Activated naive CD4-positive, alpha-beta T cell treated with anti-CD3 and anti-CD28 coated beads, Interleukin-2, amount 50 U/mL, for 24 hours (primary cell): ENCODE results near the gene CARD9.

Experiments
- H3K27ac Mint-ChIP-seq: one replicate; pipeline ENCODE4 v1.8.0; 2021; ENCODE audit warnings: mild to moderate bottlenecking, mixed read lengths
- H3K27me3 Mint-ChIP-seq: one replicate; pipeline ENCODE4 v1.8.0; 2021; ENCODE audit warnings: mixed read lengths
- H3K36me3 Mint-ChIP-seq: one replicate; pipeline ENCODE4 v1.8.0; 2021; ENCODE audit warnings: mixed read lengths
- H3K4me1 Mint-ChIP-seq: one replicate; pipeline ENCODE4 v1.8.0; 2021; ENCODE audit warnings: mixed read lengths
- H3K4me3 Mint-ChIP-seq: one replicate; pipeline ENCODE4 v1.8.0; 2021; ENCODE audit warnings: mild to moderate bottlenecking, mixed read lengths
- H3K9me3 Mint-ChIP-seq: one replicate; pipeline ENCODE4 v1.8.0; 2021; ENCODE audit warnings: mixed read lengths

The CARD9 gene

DNA sequence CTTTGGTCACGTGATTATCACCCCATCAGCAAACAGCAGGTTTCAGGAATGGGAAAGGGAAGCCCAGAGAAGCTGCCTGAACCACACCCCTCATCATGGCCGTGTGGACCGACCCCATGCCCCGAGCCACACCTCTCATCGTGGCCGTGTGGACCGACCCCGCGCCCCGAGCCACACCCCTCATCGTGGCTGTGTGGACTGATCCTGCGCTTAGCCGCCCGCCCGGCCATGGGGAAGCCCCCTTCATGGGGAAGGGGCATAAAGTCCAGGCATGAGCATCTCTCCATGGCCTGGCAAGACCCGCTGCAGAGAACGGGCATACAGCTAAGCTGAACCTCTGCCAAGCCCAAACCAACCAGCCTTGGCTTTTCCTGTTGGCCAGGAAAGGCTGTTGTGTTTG is 20.1 kb upstream of the CARD9 start:
- no peaks in the 10 kb centered on the region for H3K27me3 Mint-ChIP-seq
- peaks cover 13% of the 10 kb centered on the region for H3K36me3 Mint-ChIP-seq

DNA sequence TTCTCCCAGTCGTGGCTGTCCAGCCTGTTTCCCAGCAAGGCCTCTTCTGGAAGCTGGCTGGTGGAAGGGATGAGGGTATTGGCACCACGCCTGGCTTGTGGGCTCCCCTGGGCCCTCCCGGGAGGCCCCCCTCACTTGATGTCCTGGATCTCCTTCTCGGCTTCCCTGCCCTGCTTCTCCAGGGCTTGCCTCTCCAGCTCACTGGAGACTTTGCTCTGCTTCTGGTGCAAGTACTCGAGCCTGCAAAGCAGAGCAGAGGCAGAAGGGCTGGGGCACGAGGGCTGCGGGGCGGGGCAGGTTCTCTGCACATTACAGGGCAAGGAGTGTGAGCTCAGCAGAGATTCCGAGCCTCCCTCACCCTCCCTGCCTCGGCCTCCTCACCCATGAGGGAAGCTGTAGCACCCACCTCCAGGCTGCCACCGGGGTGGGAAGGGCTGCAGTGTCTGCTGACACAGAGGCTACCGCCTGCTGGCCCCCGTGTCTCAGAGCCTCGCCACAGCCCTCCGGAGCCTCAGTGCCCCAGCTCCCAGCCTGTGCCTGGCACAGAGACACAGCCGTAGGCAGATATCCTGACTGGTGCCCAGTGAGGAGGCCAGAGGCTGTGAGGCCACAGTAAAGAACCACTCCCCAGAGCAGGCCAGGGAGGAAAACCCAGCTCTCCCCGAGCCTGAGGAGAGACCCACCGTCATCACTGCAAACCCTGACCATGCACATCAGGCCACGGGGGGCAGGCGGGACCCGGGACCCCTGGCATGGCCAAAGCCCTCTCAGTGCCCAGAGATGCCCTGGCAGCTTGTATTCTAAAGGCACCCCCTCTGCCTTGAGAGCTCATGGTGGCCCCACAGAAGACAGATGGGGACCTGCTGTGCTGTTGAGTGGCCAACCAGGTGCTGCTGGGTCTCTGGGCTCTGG is 19.3 kb upstream of the CARD9 start:
- H3K4me3 Mint-ChIP-seq = no peak overlapping the region
- no peak overlapping the region for H3K27ac Mint-ChIP-seq
- no peaks in the 10 kb centered on the region for H3K27me3 Mint-ChIP-seq
- peaks cover 12% of the 10 kb centered on the region for H3K4me1 Mint-ChIP-seq
- no peaks in the 10 kb centered on the region for H3K9me3 Mint-ChIP-seq
- peaks cover 13% of the 10 kb centered on the region for H3K36me3 Mint-ChIP-seq

More for the DNA sequence above, 20.1 kb upstream of the CARD9 start:
- no peaks in the 10 kb centered on the region for H3K9me3 Mint-ChIP-seq
- H3K27ac Mint-ChIP-seq = no peak overlapping the region
- H3K4me3 Mint-ChIP-seq = no peak overlapping the region
- peaks cover 16% of the 10 kb centered on the region for H3K4me1 Mint-ChIP-seq

DNA sequence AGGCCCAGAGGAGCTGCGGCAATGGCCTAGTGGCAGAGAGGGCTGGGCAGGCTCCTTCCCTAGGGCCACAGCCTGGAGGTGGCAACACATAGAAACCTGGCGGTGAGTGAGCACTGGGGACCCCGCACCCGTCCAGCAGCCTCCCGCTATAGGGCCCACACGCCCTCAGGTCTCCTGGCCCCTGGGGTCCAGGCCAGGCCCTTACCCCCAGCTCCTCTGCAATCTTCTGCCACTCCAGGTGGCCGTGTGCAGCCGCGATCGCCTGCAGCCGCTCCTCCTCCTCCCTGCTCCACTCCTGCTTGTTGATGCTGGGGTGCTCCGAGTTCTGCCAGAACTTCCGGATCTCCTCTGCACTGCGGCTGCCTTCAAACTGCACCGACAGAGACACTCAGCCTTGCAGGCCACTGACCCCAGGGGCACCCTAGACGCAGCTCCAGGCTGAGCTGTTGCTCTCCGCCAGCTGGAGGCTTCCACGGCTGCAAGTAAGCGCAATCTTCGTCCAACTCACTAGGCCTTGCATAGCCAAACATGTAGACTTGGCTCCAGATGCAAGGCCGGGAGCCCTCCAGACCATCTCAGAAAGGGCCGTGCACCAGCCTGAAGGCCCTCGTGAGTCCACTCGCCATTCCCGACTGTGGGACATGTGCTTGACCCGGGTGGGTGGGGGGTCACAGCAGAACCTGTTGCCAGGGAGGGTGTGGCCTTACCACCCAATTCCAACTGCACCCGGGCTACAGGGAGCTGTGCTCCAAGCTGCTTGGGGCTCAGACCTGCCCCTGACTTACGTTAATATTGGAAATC is 18.5 kb upstream of the CARD9 start:
- H3K9me3 Mint-ChIP-seq = no peaks in the 10 kb centered on the region
- no peaks in the 10 kb centered on the region for H3K27me3 Mint-ChIP-seq
- no peak overlapping the region for H3K27ac Mint-ChIP-seq
- no peak overlapping the region for H3K4me3 Mint-ChIP-seq
- peaks cover 9% of the 10 kb centered on the region for H3K4me1 Mint-ChIP-seq
- peaks cover 16% of the 10 kb centered on the region for H3K36me3 Mint-ChIP-seq

DNA sequence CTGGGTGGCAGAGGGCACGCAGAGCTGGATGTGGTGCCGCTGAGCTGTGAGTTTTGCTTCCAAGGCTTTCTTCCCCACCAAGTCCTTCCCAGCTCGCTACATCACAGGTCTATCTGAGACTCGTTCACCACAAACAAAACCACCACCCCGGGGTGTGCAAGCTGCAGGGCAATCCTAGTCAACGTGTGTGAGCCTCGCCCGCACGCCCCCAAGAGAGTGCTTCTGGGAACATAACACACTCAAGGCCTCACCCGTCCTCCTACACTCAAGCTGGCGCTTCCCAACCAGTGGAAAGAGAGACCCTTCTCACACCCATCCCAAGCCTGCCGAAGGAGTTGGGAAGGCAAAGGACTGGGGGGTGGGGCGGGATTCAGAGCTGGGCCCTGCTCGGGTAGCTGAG is 15.9 kb upstream of the CARD9 start:
- peaks cover 24% of the 10 kb centered on the region for H3K36me3 Mint-ChIP-seq
- H3K27me3 Mint-ChIP-seq = no peaks in the 10 kb centered on the region
- peaks cover 23% of the 10 kb centered on the region for H3K4me1 Mint-ChIP-seq
- H3K4me3 Mint-ChIP-seq = no peak overlapping the region
- no peak overlapping the region for H3K27ac Mint-ChIP-seq
- no peaks in the 10 kb centered on the region for H3K9me3 Mint-ChIP-seq

DNA sequence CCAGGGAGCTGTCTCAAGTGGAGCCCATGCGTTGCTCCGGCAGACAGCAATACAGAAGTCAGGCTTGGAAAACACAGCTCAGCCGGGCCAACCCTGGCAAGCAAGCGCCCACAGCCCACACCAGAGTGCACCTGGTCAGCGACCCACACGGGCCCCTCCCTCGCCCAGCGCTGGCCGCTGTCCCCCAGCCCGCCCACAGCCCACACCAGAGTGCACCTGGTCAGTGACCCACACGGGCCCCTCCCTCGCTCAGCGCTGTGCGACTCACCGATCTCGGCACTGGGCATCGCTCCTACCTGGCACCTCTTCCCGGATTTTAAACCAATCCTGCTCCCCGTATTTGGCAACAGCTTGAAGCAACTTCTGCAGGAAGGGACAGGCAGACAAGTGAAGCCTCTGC is 13.7 kb upstream of the CARD9 start:
- Mint-ChIP-seq H3K4me3 (no peak overlapping the region), H3K4me1 (peaks cover 23% of the 10 kb centered on the region), H3K9me3 (no peaks in the 10 kb centered on the region), H3K36me3 (peaks cover 24% of the 10 kb centered on the region), H3K27ac (no peak overlapping the region), H3K27me3 (no peaks in the 10 kb centered on the region)

DNA sequence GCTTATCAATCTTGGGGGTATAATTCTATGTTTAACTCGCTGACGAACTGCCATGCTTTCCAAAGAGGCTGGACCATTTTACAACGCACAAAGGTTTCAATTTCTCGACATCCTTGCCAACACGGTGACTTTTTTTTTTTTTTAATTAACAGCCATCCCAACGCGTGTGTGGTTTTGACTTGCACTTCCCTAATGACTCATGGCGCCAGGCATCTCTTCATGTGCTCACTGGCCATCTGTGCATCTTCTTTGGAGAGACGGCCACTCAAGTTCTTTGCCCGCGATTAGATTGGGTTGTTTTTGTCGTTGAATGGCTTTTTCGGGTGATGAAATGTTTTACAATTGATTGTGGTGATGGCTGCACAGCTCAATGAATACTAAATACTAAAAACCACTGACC is 12.5 kb upstream of the CARD9 start:
- peaks cover 19% of the 10 kb centered on the region for H3K36me3 Mint-ChIP-seq
- H3K9me3 Mint-ChIP-seq = no peaks in the 10 kb centered on the region
- no peak overlapping the region for H3K27ac Mint-ChIP-seq
- peaks cover 18% of the 10 kb centered on the region for H3K4me1 Mint-ChIP-seq
- H3K4me3 Mint-ChIP-seq = no peak overlapping the region
- H3K27me3 Mint-ChIP-seq = no peaks in the 10 kb centered on the region

DNA sequence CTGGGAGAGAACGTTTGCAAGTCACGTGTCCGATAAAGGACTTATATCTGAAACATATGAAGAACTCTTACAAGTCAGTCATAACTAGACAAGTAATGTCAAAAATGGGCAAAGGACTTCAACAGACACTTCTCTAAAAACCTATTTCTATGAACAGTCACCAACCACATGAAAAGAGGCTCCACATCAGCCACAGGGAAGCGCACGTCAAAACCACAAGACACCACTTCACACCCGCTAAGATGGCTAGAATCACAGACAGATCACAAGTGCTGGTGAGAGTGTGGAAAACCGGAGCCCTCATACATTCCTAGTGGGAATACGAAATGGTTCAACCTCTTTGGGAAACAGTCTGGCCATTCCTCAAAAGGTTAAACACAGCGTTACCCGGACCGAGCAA is 11.5 kb upstream of the CARD9 start:
- Mint-ChIP-seq H3K4me1 (peaks cover 18% of the 10 kb centered on the region), H3K4me3 (no peak overlapping the region), H3K27ac (peak overlapping the region; percentile 27), H3K27me3 (no peaks in the 10 kb centered on the region), H3K36me3 (peaks cover 19% of the 10 kb centered on the region), H3K9me3 (no peaks in the 10 kb centered on the region)

DNA sequence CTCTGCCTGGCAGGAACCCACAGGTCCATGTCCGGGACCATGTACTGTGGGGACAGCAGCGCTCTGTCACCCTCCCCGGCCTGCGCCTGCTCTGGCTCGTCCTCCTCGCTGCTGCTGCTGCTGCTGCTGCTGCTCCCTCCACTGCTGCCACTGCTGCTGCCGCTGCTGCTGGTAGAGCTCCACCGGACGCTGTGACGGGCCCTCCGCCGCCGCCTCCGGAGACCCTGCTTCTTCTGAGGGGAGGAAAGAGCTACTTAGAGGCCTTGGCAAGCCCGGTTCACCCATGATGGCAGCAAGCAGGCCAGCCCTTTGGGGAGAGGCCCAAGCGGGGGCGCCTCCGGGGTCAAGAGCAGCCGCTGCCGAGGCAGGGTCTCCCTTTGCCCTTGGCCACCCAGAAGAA is 10.0 kb upstream of the CARD9 start:
- Mint-ChIP-seq H3K27me3 (no peaks in the 10 kb centered on the region), H3K27ac (no peak overlapping the region), H3K9me3 (no peaks in the 10 kb centered on the region), H3K4me3 (no peak overlapping the region), H3K4me1 (peaks cover 18% of the 10 kb centered on the region), H3K36me3 (peaks cover 16% of the 10 kb centered on the region)

DNA sequence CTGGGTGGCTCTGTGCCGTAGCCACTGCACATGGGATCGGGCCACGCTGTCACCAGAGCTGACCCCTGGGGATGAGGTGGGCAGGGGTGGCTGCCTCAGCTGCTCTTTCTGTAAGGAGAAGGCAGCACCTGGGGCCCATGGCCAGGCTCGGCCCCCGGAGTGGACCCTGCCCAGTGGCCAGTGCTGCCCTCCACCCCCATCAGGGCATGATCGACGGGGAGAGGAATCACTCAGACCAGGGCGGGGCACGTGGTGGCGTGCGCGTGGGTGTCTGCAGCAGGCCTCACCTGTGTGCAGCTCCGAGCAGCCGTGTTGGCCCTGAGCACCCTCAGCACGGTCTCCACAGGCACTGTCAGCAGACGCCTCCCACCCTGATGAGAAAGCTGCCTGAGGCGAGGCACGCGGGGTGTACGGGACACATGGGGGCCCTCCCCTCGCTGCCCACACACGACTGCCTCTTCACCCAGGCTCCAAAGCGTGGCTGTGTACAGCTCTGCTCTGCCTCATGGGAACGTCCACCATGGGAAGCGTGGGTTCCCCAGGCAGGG is 8.6 kb upstream of the CARD9 start:
- Mint-ChIP-seq H3K9me3 (no peaks in the 10 kb centered on the region), H3K36me3 (peaks cover 11% of the 10 kb centered on the region), H3K4me1 (peaks cover 18% of the 10 kb centered on the region), H3K27ac (no peak overlapping the region), H3K27me3 (no peaks in the 10 kb centered on the region), H3K4me3 (no peak overlapping the region)

DNA sequence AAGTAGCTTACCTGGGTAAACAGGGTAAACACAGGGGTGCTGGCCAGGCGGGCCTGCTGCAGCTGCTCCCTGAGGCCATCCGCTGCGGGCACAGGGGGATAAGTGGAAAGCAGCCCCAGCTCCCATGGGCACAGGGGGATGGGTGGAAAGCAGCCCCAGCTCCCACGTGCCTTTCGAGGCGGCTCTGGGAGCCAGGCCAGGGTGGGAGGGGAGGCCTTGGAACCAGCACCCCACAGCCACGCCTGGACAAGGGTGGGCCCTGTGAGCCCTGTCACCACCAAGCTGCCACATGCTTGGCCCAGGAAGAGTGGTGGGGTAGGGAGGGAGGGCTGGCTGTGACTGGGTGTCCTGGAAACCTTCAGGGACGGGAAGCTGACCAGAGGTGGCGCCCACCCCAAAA is 7.8 kb upstream of the CARD9 start:
- Mint-ChIP-seq H3K27ac (no peak overlapping the region), H3K4me3 (no peak overlapping the region), H3K36me3 (peaks cover 11% of the 10 kb centered on the region), H3K4me1 (peaks cover 18% of the 10 kb centered on the region), H3K27me3 (no peaks in the 10 kb centered on the region), H3K9me3 (no peaks in the 10 kb centered on the region)

DNA sequence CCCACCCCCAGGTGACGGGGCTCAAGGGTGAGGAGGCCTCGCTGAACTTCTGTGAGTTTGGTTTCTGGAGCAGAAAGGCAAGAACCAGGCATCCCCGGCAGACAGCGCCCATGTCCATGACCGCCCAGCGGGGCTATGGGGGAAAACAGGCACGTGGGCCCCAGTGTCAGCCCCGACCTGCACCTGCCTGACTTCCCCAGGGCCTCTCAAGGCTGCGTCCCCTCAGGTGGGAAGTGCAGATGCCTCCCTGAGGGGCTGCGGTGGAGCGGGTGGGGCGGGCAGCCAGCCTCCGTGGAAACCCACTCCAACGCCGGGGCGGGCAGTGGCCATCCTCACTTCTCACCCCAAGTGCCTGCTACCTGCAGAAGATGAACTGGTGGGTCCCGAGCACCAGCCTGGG is 6.9 kb upstream of the CARD9 start:
- Mint-ChIP-seq H3K9me3 (no peaks in the 10 kb centered on the region), H3K4me3 (no peak overlapping the region), H3K4me1 (peaks cover 10% of the 10 kb centered on the region), H3K27ac (no peak overlapping the region), H3K27me3 (no peaks in the 10 kb centered on the region), H3K36me3 (peaks cover 6% of the 10 kb centered on the region)

DNA sequence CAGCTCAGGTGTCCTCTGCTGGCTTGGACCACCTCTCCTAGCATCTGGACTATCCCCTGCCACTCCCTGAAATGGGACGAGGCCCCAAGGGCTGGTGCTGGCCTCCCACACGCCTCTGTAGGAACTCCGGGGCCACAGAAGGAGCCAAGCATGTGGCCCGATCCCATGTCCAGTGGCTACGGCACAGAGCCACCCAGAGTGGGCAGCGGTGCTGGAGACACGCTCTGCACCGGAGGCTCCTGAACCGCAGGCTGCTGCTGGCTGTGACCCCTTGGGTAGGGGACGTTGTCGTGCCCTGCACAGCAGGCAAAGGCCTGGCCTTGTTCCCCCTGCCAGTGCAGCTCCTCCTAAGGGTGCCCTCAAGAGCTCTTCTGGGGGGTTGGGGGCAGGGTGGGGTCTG is 6.4 kb upstream of the CARD9 start:
- H3K27ac Mint-ChIP-seq = no peak overlapping the region
- H3K36me3 Mint-ChIP-seq = peaks cover 4% of the 10 kb centered on the region
- peaks cover 5% of the 10 kb centered on the region for H3K4me1 Mint-ChIP-seq
- H3K27me3 Mint-ChIP-seq = no peaks in the 10 kb centered on the region
- no peaks in the 10 kb centered on the region for H3K9me3 Mint-ChIP-seq
- no peak overlapping the region for H3K4me3 Mint-ChIP-seq

DNA sequence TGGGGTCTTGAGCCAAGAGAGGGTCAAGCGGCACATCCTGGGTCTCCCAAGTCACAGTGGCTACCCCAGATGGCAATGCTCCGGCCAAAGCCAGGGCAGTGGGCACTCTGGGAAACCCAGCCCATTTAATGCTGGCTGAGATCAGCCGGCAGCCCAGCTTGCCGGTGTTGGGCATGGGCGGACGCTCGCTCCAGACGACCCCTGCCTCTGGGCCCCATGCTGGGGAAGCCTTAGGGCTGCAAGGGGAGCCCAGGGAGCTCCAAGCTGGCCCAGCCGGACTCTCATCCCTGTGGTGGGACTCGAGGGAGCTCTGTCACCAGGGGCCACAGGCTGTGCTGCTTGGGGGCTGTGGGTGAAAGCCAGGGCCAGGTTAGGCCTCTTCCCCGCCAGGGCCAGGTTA is 5.9 kb upstream of the CARD9 start:
- Mint-ChIP-seq H3K27me3 (no peaks in the 10 kb centered on the region), H3K4me1 (no peaks in the 10 kb centered on the region), H3K9me3 (no peaks in the 10 kb centered on the region), H3K4me3 (no peak overlapping the region), H3K36me3 (no peaks in the 10 kb centered on the region), H3K27ac (no peak overlapping the region)

DNA sequence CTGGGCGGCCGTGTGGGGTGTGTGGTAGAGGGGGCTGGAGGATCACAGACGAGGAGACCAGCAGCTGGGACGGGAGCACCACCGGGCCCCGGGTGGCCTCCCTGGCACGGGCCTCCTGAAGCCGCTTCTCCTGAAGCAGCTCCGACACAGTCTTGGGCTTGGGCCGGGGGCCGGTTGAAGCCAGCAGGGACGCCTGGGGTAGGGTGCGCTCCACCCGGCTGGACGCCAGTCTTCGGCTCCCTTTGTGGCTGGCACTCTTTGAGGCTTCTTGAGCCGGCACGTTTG is 5.5 kb upstream of the CARD9 start:
- no peak overlapping the region for H3K4me3 Mint-ChIP-seq
- H3K9me3 Mint-ChIP-seq = no peaks in the 10 kb centered on the region
- H3K27ac Mint-ChIP-seq = no peak overlapping the region
- no peaks in the 10 kb centered on the region for H3K27me3 Mint-ChIP-seq
- H3K36me3 Mint-ChIP-seq = no peaks in the 10 kb centered on the region
- H3K4me1 Mint-ChIP-seq = no peaks in the 10 kb centered on the region

DNA sequence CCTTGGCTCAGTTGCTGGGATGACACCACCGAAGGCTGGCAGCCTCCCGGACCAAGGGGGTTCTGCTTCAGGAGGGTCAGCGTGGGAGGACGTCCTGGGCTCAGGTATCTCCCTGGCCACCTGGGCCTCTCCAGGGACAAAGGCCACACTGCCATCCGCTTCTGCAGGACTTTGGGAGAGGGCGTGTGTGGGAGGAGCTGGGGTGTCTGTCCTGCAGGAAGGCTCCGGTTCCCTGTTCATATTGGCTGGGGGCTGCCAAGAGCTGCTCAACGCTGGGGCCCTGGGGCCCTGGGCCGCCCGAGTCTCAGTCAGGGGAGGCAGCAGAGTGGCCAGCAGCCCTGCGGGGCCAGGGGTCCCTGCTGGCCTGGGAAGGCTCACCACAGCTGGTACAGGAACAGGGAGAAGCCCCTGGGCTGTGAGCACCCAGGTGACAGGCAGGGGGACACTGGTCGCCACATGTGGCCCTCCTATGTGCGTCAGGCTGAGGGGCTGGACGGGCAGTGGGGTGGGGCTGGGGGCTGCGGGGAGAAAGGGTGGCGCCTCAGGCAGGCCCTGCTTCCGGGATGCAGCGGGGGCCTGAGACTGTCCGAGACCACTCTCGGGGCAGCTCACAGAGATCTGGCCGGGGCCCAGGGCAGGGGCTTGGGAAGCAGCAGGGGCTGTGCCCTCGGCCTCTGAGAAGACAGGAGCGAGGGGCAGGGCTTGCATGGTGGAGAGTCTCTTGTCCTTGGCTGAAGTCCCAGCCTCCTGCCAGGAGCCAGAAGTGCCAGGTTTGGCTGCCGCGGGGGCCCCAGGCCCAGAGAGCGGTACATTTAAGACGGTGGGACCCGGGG is 4.9 kb upstream of the CARD9 start:
- H3K27me3 Mint-ChIP-seq = no peaks in the 10 kb centered on the region
- no peaks in the 10 kb centered on the region for H3K9me3 Mint-ChIP-seq
- H3K27ac Mint-ChIP-seq = no peak overlapping the region
- no peaks in the 10 kb centered on the region for H3K4me1 Mint-ChIP-seq
- H3K4me3 Mint-ChIP-seq = no peak overlapping the region
- no peaks in the 10 kb centered on the region for H3K36me3 Mint-ChIP-seq
